Hepatocyte (in vitro differentiated cells): ENCODE measurements around the gene MLXIP. TPM values are rescaled to one million over a fixed set of nuclear protein-coding genes. Genes with fewer than 3 reads are reported as not detected.

Experiments used
- DNase-seq: peaks from one replicate; pipeline ENCODE4 v3.0.0-alpha.2; 2016; ENCODE audit warnings: low spot score
- H2AFZ ChIP-seq: fragments of 200-600 bp; sonication (generic); 2 replicates; pipeline ENCODE4 v1.6.0; 2016; ENCODE audit warnings: antibody characterized with exemption, mild to moderate bottlenecking
- H3K27ac ChIP-seq: fragments of 200-600 bp; sonication (generic); 2 replicates; pipeline ENCODE4 v1.5.1; 2016; ENCODE audit warnings: mild to moderate bottlenecking
- H3K27me3 ChIP-seq: fragments of 200-600 bp; sonication (generic); 2 replicates; pipeline ENCODE4 v1.6.1; 2016
- H3K36me3 ChIP-seq: fragments of 200-600 bp; sonication (generic); replicated peaks from 2 replicates; pipeline ENCODE4 v1.5.1; 2016; ENCODE audit warnings: low read depth; ENCODE audit not compliant: insufficient read depth
- H3K4me1 ChIP-seq: fragments of 200-600 bp; sonication (generic); 2 replicates; pipeline ENCODE4 v1.5.1; 2016; ENCODE audit warnings: mild to moderate bottlenecking, moderate library complexity; ENCODE audit not compliant: insufficient read depth
- H3K4me2 ChIP-seq: fragments of 200-600 bp; sonication (generic); 2 replicates; pipeline ENCODE4 v1.6.0; 2016
- H3K4me3 ChIP-seq: fragments of 200-600 bp; sonication (generic); 2 replicates; pipeline ENCODE4 v1.5.1; 2016; ENCODE audit warnings: mild to moderate bottlenecking
- H3K79me2 ChIP-seq: fragments of 200-600 bp; sonication (generic); 2 replicates; pipeline ENCODE4 v1.6.0; 2017; ENCODE audit warnings: mild to moderate bottlenecking
- H3K9me2 ChIP-seq: fragments of 200-600 bp; sonication (generic); replicated peaks from 2 replicates; pipeline ENCODE4 v1.6.0; 2017; ENCODE audit warnings: mild to moderate bottlenecking; ENCODE audit not compliant: insufficient read depth
- H3K9me3 ChIP-seq: fragments of 200-600 bp; sonication (generic); 2 replicates; pipeline ENCODE4 v1.5.1; 2016; ENCODE audit warnings: low read depth, mild to moderate bottlenecking
- H4K20me1 ChIP-seq: fragments of 200-600 bp; sonication (generic); 2 replicates; pipeline ENCODE4 v1.6.0; 2016; ENCODE audit warnings: mild to moderate bottlenecking; ENCODE audit not compliant: insufficient read depth, poor library complexity, severe bottlenecking
- CTCF ChIP-seq: fragments of 200-600 bp; sonication (generic); IDR thresholded peaks from 2 replicates; pipeline ENCODE4 v1.5.1; 2016; ENCODE audit warnings: antibody characterized with exemption, mild to moderate bottlenecking; ENCODE audit not compliant: poor library complexity
- EZH2 ChIP-seq: fragments of 200-600 bp; sonication (generic); IDR thresholded peaks from 2 replicates; pipeline ENCODE4 v1.6.1; 2016; ENCODE audit warnings: antibody characterized with exemption, mild to moderate bottlenecking, borderline replicate concordance
- EZH2phosphoT487 ChIP-seq: fragments of 200-600 bp; sonication (generic); IDR thresholded peaks from one replicate; pipeline ENCODE4 v1.6.1; 2018; ENCODE audit warnings: antibody characterized with exemption, mild to moderate bottlenecking, low read depth, moderate library complexity; ENCODE audit not compliant: unreplicated experiment, severe bottlenecking
- WGBS: methylation state at CpG from one replicate; pipeline ENCODE4 v1.1.6; 2016; ENCODE audit warnings: low lambda C conversion rate; ENCODE audit errors: missing lambda C conversion rate; 5-methylcytosine and 5-hydroxymethylcytosine counted together
- polyA plus RNA-seq: library from polyadenylated mRNA; unstranded; fragments of >200 nt; fragmentation: Nextera tagmentation; extraction: Ambion mirVana; gene quantifications from 2 replicates; pipeline ENCODE4 v1.2.1, GENCODE V29; 2016
- total RNA-seq: library from RNA; depleted of rRNA; stranded (reverse); fragments of >200 nt; gene quantifications from 2 replicates; pipeline ENCODE4 v1.2.3, GENCODE V29; 2014

Gene MLXIP
- total and polyA plus RNA-seq, 2 experiments from 2014 or later = 11.5 to 33.1 TPM

- Histone ChIP-seq H3K4me2 (no peak overlapping the region), H3K79me2 (no peaks in the 10 kb centered on the region), H3K9me3 (no peaks in the 10 kb centered on the region), H2AFZ (no peak overlapping the region), H3K4me1 (no peaks in the 10 kb centered on the region), H3K9me2 (no peaks in the 10 kb centered on the region), H3K27ac (no peak overlapping the region), H4K20me1 (no peaks in the 10 kb centered on the region), H3K27me3 (no peaks in the 10 kb centered on the region), H3K36me3 (no peaks in the 10 kb centered on the region), H3K4me3 (no peak overlapping the region)
- DNase-seq = no peak
- WGBS = 92% methylated on average over 9 of the region's 9 CpGs
- TF ChIP-seq EZH2 (no peak), CTCF (no peak), EZH2phosphoT487 (no peak)
Observed at GRCh38 chr12:122152754-122153153, 74.2 kb downstream of the MLXIP start.

GRCh38 chr12:122155705-122156104 is 77.1 kb downstream of the MLXIP start:
- no peak overlapping the region for H3K27ac ChIP-seq

GRCh38 chr12:122158700-122159285 is 80.2 kb downstream of the MLXIP start:
- H4K20me1 ChIP-seq = no peaks in the 10 kb centered on the region
- no peak overlapping the region for H3K4me3 ChIP-seq
- H3K4me1 ChIP-seq = no peaks in the 10 kb centered on the region
- no peaks in the 10 kb centered on the region for H3K79me2 ChIP-seq
- H2AFZ ChIP-seq = no peak overlapping the region
- no peak overlapping the region for H3K27ac ChIP-seq
- H3K9me3 ChIP-seq = no peaks in the 10 kb centered on the region
- H3K27me3 ChIP-seq = no peaks in the 10 kb centered on the region
- DNase-seq = no peak
- no peaks in the 10 kb centered on the region for H3K9me2 ChIP-seq
- no peak overlapping the region for H3K4me2 ChIP-seq
- H3K36me3 ChIP-seq = no peaks in the 10 kb centered on the region
- no peak for TF ChIP-seq EZH2phosphoT487
- TF ChIP-seq EZH2 = no peak
- TF ChIP-seq CTCF = no peak
- 92% methylated on average over 7 of the region's 7 CpGs for WGBS

More at GRCh38 chr12:122155705-122156104, 77.1 kb downstream of the MLXIP start:
- no peak overlapping the region for H3K4me2 ChIP-seq
- WGBS = 43% methylated on average over 6 of the region's 10 CpGs
- H3K9me2 ChIP-seq = no peaks in the 10 kb centered on the region
- no peaks in the 10 kb centered on the region for H3K36me3 ChIP-seq
- no peak for TF ChIP-seq EZH2
- TF ChIP-seq EZH2phosphoT487 = no peak
- H3K4me1 ChIP-seq = no peaks in the 10 kb centered on the region
- no peak for DNase-seq
- no peaks in the 10 kb centered on the region for H3K79me2 ChIP-seq
- no peaks in the 10 kb centered on the region for H3K9me3 ChIP-seq
- H3K4me3 ChIP-seq = no peak overlapping the region
- H3K27me3 ChIP-seq = no peaks in the 10 kb centered on the region
- no peaks in the 10 kb centered on the region for H4K20me1 ChIP-seq
- H2AFZ ChIP-seq = no peak overlapping the region

- Histone ChIP-seq H3K27ac (no peak overlapping the region), H2AFZ (no peak overlapping the region), H3K36me3 (no peaks in the 10 kb centered on the region), H3K9me2 (no peaks in the 10 kb centered on the region), H3K4me1 (no peaks in the 10 kb centered on the region), H3K79me2 (no peaks in the 10 kb centered on the region), H3K4me3 (no peak overlapping the region), H3K27me3 (no peaks in the 10 kb centered on the region), H3K9me3 (no peaks in the 10 kb centered on the region), H3K4me2 (no peak overlapping the region), H4K20me1 (no peaks in the 10 kb centered on the region)
- no peak for DNase-seq
- TF ChIP-seq EZH2 = no peak
- no peak for TF ChIP-seq EZH2phosphoT487
- TF ChIP-seq CTCF = no peak
- 60% methylated on average over 4 of the region's 4 CpGs for WGBS
Observed at GRCh38 chr12:122159882-122160281, 81.3 kb downstream of the MLXIP start.
